NCI-H446 (cell line): ENCODE results near the gene PIGQ.
A peak's percentile ranks its signal among the peaks of the same experiment; 100 is the strongest.

Source experiments
- DNase-seq, 2 experiments: peaks; one replicate each; lab custom pipeline; 2025; lab: John Stamatoyannopoulos, UW

The PIGQ gene

DNA sequence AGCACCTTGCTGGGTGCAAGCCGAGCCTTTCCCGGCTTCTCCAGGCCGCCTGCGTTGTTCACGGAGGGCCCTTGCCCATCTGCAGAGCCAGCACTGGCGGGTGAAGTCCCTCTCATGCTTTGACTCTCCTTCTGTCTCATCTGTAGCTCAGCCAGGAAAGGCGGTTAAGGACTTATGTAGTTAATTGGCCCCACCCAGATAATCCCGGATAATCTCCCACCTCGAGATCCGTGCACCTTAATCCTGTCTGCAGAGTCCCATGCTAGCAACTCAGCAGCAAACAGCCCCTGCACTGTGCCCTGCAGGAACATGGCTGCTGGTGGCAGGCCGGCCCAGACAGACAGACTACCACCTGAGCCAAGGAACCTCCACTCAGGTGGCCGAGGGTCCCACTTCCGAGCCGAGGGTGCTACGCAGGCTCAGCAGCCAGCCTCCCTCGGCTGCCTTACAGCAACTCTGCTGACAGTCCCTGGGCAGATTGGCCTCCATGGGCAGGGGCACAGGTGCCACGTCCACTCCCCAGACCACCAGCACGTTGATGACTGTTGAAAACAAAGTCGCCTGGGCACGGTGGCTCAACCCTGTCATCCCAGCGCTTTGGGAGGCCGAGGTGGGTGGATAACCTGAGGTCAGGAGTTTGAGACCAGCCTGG is 37.0 kb downstream of the PIGQ start:
- no peak for DNase-seq

- DNase-seq = no peak
Observed at GRCh38 chr16:608019-608418, 38.3 kb downstream of the PIGQ start.

DNA sequence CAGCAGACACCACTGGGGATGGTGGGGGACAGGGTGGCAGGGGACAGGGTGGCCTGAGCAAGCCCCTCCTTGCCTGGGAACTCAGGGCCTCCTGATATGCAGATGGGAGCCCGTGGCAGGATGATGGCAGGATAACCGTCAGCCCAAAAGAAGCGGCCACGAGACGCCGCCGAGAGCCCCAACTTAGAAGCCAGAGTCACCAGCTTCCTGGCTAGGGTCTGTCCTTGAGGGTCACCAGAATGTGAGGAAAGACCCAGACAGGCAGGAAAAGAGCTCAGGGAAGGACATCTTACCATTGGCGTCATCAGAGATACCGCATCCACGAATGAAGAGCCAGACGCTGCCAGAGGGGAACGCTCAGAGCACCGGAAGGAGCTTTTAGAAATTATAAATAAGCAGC is 39.5 kb downstream of the PIGQ start:
- DNase-seq = no peak

DNA sequence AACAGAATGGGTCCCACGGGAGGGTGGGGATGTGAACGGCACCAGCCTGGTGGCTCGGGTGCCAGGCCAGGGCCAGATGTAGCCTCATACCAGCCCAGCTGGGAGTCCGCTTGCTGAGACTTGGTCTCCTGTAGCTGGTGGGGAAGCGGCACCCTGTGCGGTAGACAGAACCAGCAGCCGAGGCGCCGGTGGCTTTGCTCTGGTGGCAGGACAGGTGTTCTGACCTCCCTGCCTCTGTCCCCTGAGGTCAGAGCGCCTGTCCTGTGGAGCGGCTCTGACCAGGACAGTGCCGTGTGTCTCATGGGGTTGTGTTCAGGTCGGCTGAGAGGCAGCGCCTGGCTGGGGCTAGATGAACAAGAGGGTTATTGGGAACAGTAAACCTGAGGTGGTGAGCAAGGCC is 40.2 kb downstream of the PIGQ start:
- no peak for DNase-seq

DNA sequence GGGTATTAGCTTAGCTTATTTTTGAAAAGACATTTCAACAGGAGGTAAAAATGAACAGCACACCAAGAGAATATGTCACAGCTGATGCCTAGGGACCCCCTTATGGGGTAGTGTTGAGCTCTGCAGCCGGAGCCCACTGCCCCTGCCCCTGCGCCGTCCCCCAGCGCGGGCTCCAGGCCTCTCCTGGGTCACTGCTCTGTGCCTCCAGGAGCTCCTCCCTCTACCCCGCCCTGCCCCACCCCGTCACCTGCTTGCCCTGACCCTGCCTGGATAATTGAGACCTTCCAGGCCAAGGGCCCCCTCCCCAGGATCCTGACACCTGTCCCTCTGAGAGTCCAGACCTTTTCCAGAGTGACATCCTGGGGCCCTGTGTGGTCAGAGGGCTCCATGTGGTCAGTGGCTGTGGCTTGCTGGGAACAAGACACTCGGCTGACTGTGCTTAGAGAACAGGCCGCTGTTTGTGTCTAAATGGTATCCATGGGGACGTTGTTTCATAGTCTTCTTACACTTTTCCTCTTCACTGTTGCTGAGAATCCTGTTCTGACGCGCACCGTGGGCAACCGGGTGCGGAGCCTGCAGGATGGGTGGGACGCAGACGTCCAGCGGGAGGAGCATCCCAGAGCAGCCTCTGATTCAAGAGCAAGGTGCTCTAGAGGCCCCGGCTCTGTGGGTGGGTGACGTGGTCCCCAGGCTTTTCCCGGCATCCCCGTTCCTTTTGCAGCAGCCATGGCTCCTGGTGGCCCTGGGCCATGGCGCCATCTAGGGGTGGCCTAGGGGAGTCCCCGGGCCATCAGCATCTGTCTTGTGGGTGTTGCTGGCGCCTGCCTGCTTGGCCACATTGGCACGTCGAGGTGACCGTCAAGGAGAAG is 41.0 kb downstream of the PIGQ start:
- no peak for DNase-seq

DNA sequence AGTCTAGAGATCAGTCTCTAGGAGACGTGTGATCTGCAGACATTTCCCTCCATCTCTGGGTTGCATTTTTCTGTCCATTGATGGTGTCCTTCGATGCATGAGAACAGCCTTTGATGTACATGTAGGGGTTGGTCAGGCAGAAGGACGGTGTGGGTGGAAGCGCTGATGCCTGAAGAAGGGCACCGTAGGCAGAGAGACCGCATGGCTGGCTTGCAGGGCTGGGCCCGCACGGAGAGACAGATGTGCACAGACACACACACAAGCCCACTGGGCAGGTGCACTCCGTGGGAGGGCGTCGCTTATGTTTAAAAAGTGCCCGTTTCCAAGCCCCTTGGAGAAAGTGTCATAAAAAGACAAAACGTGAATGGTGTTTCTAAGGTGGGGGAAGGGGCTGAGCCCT is 45.4 kb downstream of the PIGQ start:
- no peak for DNase-seq

DNA sequence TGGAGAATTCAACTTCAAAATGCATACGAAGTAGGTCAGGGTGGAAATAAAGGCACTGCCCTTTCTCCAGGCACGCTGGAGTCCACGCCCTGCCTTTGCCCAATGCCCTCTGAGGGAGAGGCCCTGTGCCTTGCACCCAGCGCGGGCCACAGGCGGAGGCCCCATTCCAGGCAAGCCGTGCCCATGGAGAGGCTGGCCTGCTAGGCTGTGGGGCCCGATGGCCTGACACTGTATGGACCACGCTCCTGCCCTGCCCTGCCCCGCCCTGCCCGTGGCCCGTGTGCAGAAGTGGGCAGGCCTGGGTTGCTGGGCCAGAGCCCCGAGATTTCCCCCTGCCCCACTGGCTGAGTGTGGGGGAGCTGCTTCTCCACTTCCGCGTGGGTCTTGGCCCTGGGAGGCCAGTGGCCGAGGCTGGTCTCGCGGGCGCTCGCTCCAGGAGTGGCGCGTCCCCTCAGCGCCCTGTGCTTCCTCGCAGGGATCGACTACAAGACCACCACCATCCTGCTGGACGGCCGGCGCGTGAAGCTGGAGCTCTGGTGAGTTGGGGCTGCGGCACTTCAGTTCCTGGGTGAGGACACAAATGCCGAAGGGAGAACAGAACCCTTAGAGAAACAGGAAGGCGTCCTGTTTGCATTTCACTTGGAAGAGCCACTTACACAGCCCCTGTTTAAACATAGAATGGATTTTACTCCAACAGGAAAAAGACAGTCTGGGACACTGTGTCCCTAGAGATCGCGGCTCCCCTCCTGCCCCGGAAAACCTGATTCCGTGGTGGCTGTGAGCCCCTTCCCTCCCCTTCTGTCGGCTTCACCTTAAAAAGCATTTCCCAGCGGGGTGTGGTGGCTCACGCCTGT is 47.2 kb downstream of the PIGQ start:
- no peak for DNase-seq

- DNase-seq = no peak
Observed at GRCh38 chr16:617855-618254, 48.1 kb downstream of the PIGQ start.

GRCh38 chr16:619476-620100 is 49.8 kb downstream of the PIGQ start:
- DNase-seq = no peak

DNA sequence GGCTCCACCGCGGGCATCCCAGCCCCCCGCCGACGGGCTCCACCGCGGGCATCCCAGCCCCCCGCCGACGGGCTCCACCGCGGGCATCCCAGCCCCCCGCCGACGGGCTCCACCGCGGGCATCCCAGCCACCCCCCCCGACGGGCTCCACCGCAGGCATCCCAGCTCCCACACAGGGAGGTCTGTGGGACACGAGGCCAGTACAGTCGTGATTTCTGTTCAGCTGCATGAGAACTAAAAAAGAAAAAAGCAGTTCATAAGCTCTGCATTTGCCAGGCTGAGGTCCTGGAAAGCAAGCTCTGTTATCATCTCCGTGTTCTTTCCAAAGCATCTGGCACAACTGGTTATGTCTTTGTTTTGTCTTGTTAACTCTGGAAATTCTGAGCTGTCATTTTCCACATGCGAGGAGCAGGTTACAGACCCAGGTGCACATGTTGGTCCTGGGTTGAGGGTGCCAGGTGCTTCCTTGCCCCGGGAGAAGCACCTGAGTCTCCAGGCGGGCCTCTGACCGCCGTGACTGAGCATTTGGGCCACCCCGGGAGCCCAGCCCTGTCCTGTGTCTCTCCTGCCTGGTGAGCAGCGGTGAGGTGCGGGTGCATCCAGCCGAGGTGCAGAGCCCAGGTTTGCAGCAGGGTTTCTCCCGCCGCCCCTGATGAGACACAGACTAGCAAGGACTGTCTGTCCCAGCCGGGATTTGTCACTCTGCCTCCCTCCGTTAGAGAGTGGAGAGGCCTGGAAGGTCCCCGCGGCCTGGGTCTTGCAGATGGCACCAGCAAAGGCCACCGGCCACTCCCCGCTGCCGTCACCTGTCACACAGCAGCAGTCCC is 51.1 kb downstream of the PIGQ start:
- DNase-seq = no peak

DNA sequence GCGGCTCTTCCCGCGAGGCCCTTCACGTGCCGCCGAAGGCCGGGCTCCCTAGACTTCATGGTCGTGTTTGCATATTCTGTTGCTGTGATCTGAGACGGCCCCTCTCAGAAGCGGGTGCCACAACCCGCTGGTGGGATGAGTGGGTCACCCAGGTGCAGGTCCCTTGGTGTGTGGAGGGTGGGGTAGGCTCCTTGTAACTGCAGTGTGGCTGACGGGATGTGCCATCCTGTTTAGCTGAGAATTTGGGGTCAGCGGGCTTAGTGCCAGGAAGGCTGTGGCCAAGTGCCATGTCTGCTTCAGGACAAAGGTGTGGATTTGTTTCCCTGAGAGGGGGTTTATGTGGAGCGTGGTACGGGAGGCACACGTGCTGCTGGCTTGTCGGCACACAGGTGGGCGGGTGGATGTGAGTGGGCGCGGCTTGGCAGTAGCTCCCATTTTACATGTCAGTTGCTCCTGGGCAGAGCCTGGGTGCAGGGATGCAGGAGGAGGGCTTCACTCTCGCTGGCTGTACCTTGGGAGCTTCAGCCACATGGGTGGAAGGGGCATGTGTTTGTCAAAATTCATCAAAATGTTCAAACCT is 51.8 kb downstream of the PIGQ start:
- no peak for DNase-seq

DNA sequence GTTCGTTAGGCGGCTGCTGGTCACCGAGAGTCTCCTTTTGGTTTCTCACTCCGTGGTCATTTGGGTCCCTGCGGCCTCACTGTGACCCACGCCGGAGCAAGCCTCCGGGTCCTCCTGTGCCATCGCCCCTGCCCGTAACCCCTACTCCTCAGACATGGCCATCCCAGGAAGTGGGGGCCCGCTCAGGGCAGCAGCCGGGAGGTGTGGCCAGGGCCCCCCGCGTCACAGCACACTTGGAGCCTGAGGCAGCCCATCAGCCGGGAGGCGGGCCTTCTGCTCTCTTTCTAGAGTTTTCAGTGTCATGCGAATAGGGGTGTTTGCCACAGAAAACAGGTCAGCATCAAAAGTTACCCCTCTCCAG is 53.1 kb downstream of the PIGQ start:
- DNase-seq = no peak

- no peak for DNase-seq
Observed at GRCh38 chr16:624526-625070, 54.8 kb downstream of the PIGQ start.

DNA sequence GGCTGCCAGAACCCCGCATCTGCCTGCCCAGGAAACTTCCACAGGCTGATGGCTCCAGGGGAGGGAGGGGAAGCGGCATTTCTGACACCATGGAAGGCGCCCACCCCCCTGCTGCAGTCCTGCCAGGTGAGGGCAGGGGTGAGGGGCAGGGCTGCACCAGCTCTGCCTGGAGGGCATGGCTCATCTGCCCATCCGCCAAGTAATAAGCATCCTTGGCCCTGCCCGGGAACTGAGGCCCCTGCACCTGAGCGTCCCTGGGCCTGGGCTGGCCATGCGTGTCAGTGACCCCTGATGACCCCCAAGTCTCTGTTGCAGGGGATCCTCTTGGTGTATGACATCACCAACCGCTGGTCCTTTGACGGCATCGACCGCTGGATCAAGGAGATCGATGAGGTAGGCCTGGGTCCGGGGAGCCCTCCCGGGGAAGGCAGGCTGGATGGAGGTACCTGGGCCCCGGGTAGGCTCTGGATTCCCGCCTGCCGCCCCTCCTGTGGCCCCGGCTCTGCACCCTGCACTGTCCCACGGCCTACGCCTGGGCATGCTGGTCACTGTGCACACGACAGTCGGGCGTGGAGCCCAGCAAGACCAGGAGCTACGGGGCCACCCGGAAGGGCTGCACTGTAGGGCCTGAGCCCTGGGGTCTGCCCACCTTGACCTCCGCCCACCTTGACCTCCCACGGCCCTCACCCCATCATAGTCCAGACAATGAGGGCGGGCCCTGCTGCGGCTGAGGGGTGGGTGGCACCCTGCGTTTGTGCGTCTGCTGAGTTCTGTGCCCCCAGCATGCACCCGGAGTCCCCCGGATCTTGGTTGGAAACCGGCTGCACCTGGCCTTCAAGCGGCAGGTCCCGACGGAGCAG is 55.6 kb downstream of the PIGQ start:
- DNase-seq = no peak

DNA sequence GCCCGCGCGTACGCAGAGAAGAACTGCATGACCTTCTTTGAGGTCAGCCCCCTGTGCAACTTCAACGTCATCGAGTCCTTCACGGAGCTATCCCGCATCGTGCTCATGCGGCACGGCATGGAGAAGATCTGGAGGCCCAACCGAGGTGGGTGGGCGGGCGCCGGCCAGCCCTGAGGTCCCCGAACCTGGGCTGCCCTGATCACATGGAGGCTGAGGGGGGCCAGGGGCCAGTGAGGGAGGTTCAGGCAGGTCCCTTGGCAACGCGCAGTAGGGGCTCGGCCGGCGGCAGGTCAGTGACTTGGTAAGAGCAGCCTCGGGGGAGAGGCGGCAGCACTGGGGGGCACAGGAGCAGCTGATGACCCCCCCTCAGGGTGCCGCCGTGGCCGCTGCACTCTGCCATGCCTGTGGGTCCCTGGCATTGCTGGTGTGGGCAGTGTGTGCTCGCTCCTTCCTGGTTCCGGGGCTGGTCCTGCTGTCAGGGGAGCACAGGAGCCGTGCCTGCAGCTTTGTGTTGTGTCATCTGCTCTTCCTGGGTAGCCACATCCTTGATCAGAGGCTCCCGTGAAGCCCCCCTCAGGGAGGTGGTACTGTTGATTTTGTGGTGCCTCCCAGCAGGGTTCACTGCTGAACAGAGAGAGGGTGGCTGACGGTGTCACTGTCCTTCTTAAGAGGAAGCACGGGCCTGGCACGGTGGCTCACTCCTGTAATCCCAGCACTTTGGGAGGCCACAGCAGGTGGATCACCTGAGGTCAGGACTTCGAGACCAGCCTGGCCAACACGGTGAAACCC is 56.4 kb downstream of the PIGQ start:
- no peak for DNase-seq

- DNase-seq = peak in 1 of 2 experiments; percentile 26
Observed at GRCh38 chr16:626787-627453, 57.2 kb downstream of the PIGQ start.

GRCh38 chr16:627454-628239 is 57.9 kb downstream of the PIGQ start:
- DNase-seq = no peak
